ENCODE data around the gene BRD9.
A peak's percentile ranks its signal among the peaks of the same experiment; 100 is the strongest.

Gene BRD9

DNA sequence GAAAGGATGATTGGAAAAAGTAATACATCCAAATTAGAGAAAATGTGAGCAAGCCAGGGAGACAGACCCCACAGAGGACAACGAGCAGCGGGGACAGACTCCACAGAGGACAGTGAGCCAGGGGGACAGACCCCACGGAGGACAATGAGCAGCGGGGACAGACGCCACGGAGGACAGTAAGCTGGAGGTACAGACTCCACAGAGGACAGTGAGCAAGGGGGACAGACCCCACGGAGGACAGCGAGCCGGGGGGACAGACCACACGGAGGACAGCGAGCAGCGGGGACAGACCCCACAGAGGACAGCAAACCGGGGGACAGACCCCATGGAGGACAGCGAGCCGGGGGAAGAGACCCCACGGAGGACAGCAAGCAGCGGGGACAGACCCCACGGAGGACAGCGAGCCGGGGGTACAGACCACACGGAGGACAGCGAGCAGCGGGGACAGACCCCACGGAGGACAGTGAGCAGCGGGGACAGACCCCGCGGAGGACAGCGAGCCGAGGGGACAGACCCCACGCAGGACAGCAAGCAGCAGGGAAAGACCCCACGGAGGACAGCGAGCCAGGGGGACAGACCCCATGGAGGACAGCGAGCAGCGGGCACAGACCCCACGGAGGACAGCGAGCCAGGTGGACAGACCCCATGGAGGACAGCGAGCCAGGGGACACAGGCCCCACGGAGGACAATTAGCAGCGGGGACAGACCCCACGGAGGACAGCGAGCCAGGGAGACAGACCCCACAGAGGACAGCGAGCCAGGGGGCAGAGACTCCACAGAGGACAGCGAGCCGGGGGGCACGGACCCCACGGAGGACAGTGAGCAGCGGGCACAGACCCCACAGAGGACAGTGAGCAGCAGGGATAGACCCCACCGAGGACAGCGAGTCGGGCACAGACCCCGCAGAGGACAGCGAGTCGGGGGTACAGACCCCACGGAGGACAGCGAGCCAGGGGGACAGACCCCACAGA lies 39.9 kb downstream of the BRD9 start:
- POLR2A ChIA-PET: no interaction called here
- CTCF ChIA-PET: no interaction called here
- H3K4me3 ChIP-seq (ENCODE audit: control insufficient read depth in 1 of 7, extremely low read depth in 1 of 7, insufficient read depth in 4 of 7, low read depth in 2 of 7, low read length in 6 of 7): no peak overlapping the region
- H3K27me3 ChIP-seq (replicated peaks in 2 of 5; ENCODE audit: control insufficient read depth in 4 of 5, insufficient read depth in 5 of 5, low read length in 4 of 5): peaks cover 0 to 17% (median 2%) of the 10 kb centered on the region in 5 experiments
- H3K4me1 ChIP-seq (ENCODE audit: control extremely low read depth in 1 of 4, control insufficient read depth in 4 of 4, insufficient read depth in 4 of 4, low read length in 3 of 4): no peaks in the 10 kb centered on the region
- 94% methylated on average over 55 of the region's 55 CpGs for WGBS (ENCODE audit: insufficient coverage)
- no peak for DNase-seq
- no peaks in the 10 kb centered on the region for H3K36me3 ChIP-seq (ENCODE audit: control insufficient read depth in 4 of 4, insufficient read depth in 4 of 4, low read length in 3 of 4)
- H3K27ac ChIP-seq (ENCODE audit: insufficient read depth in 1 of 2, low read depth in 1 of 2, low read length in 2 of 2, poor library complexity in 1 of 2, severe bottlenecking in 2 of 2): no peak overlapping the region
- no peaks in the 10 kb centered on the region for H3K9me3 ChIP-seq (ENCODE audit: control extremely low read depth in 1 of 5, control insufficient read depth in 4 of 5, insufficient read depth in 2 of 5, low read depth in 1 of 5, low read length in 4 of 5)

GRCh38 chr5:852018-852417 lies 40.6 kb downstream of the BRD9 start:
- POLR2A ChIA-PET: no interaction called here
- Histone ChIP-seq H3K4me3 (ENCODE audit: control insufficient read depth in 1 of 7, extremely low read depth in 1 of 7, insufficient read depth in 4 of 7, low read depth in 2 of 7, low read length in 6 of 7) (no peak overlapping the region), H3K36me3 (ENCODE audit: control insufficient read depth in 4 of 4, insufficient read depth in 4 of 4, low read length in 3 of 4) (no peaks in the 10 kb centered on the region), H3K4me1 (ENCODE audit: control extremely low read depth in 1 of 4, control insufficient read depth in 4 of 4, insufficient read depth in 4 of 4, low read length in 3 of 4) (no peaks in the 10 kb centered on the region), H3K9me3 (ENCODE audit: control extremely low read depth in 1 of 5, control insufficient read depth in 4 of 5, insufficient read depth in 2 of 5, low read depth in 1 of 5, low read length in 4 of 5) (no peaks in the 10 kb centered on the region), H3K27ac (ENCODE audit: insufficient read depth in 1 of 2, low read depth in 1 of 2, low read length in 2 of 2, poor library complexity in 1 of 2, severe bottlenecking in 2 of 2) (no peak overlapping the region), H3K27me3 (replicated peaks in 2 of 5; ENCODE audit: control insufficient read depth in 4 of 5, insufficient read depth in 5 of 5, low read length in 4 of 5) (peaks cover 0 to 17% (median 2%) of the 10 kb centered on the region in 5 experiments)
- WGBS (ENCODE audit: insufficient coverage): 82% methylated on average over 5 of the region's 5 CpGs
- no peak for DNase-seq
- CTCF ChIA-PET: no interaction called here

- peaks cover 0 to 21% (median 2%) of the 10 kb centered on the region in 5 experiments for H3K27me3 ChIP-seq (replicated peaks in 2 of 5; ENCODE audit: control insufficient read depth in 4 of 5, insufficient read depth in 5 of 5, low read length in 4 of 5)
- no peaks in the 10 kb centered on the region for H3K4me1 ChIP-seq (ENCODE audit: control extremely low read depth in 1 of 4, control insufficient read depth in 4 of 4, insufficient read depth in 4 of 4, low read length in 3 of 4)
- no peaks in the 10 kb centered on the region for H3K9me3 ChIP-seq (ENCODE audit: control extremely low read depth in 1 of 5, control insufficient read depth in 4 of 5, insufficient read depth in 2 of 5, low read depth in 1 of 5, low read length in 4 of 5)
- ChIA-PET CTCF (no interaction called here), POLR2A (no interaction called here)
- WGBS (ENCODE audit: insufficient coverage): 89% methylated on average over 15 of the region's 16 CpGs
- H3K36me3 ChIP-seq (ENCODE audit: control insufficient read depth in 4 of 4, insufficient read depth in 4 of 4, low read length in 3 of 4): no peaks in the 10 kb centered on the region
- DNase-seq: no peak
- no peak overlapping the region for H3K27ac ChIP-seq (ENCODE audit: insufficient read depth in 1 of 2, low read depth in 1 of 2, low read length in 2 of 2, poor library complexity in 1 of 2, severe bottlenecking in 2 of 2)
- no peak overlapping the region for H3K4me3 ChIP-seq (ENCODE audit: control insufficient read depth in 1 of 7, extremely low read depth in 1 of 7, insufficient read depth in 4 of 7, low read depth in 2 of 7, low read length in 6 of 7)
Observed at GRCh38 chr5:851553-851952, 41.0 kb downstream of the BRD9 start.

DNA sequence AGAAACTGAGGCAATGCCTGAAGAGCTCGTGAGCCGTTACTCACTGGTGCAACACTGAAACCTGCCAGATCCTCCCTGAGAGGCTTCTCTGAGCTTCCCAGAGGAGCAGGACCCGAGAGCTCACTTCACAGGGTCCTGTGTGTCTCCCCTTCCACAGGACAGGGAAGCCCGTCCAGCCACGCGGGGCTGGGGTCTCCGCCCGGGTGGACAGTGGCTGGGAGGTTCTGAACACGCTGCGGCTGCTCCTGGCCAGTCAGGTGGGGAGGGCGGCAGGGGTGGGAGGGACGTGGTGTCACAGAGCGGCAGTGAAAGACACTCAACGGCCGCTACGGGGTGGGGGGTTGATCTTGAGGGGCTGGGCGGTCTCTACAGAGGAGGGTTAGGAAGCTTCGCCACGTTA lies 41.5 kb downstream of the BRD9 start:
- no peaks in the 10 kb centered on the region for H3K4me1 ChIP-seq (ENCODE audit: control extremely low read depth in 1 of 4, control insufficient read depth in 4 of 4, insufficient read depth in 4 of 4, low read length in 3 of 4)
- no peak overlapping the region for H3K4me3 ChIP-seq (ENCODE audit: control insufficient read depth in 1 of 7, extremely low read depth in 1 of 7, insufficient read depth in 4 of 7, low read depth in 2 of 7, low read length in 6 of 7)
- no peaks in the 10 kb centered on the region for H3K36me3 ChIP-seq (ENCODE audit: control insufficient read depth in 4 of 4, insufficient read depth in 4 of 4, low read length in 3 of 4)
- 79% methylated on average over 18 of the region's 19 CpGs for WGBS (ENCODE audit: insufficient coverage)
- CTCF ChIA-PET: no interaction called here
- H3K27ac ChIP-seq (ENCODE audit: insufficient read depth in 1 of 2, low read depth in 1 of 2, low read length in 2 of 2, poor library complexity in 1 of 2, severe bottlenecking in 2 of 2): no peak overlapping the region
- no peaks in the 10 kb centered on the region for H3K9me3 ChIP-seq (ENCODE audit: control extremely low read depth in 1 of 5, control insufficient read depth in 4 of 5, insufficient read depth in 2 of 5, low read depth in 1 of 5, low read length in 4 of 5)
- no peak for DNase-seq
- H3K27me3 ChIP-seq (replicated peaks in 2 of 5; ENCODE audit: control insufficient read depth in 4 of 5, insufficient read depth in 5 of 5, low read length in 4 of 5): peaks cover 0 to 22% (median 2%) of the 10 kb centered on the region in 5 experiments
- POLR2A ChIA-PET: no interaction called here

DNA sequence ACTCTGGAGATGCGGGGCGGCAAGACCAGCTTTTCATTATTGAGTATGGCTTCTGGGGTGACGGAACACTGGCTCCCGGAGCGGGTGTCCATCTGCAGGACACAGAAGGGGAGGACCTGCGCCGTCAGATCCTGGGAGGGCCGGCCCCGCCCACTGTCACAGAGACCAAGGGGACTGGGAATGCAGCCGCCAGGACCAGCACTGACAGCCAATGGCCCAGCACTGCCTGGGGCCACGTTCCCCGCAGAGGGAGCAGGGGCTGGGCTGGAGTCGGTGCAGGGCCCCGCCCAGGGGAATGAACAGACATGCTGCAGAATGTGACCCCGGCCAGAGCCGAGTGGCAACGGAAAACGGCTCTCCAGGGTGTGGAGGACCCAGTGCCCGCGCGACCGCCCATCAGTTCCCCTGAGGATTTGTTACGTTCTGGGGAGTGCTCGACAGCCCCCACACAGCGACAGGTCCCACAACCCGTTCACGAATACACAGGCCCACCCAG lies 42.0 kb downstream of the BRD9 start, which contains the start of gene ZDHHC11:
TSS of gene ZDHHC11 (minus strand) at position 476 of the 496 bp plus-strand sequence. CDS start at position 92, 384 bp downstream.
- WGBS (ENCODE audit: insufficient coverage): 89% methylated on average over 23 of the region's 27 CpGs
- DNase-seq: no peak
- ChIA-PET CTCF (no interaction called here), POLR2A (no interaction called here)
- Histone ChIP-seq H3K27ac (ENCODE audit: insufficient read depth in 1 of 2, low read depth in 1 of 2, low read length in 2 of 2, poor library complexity in 1 of 2, severe bottlenecking in 2 of 2) (no peak within 1 kb of the TSS), H3K4me3 (ENCODE audit: control insufficient read depth in 1 of 7, extremely low read depth in 1 of 7, insufficient read depth in 4 of 7, low read depth in 2 of 7, low read length in 6 of 7) (no peak within 1 kb of the TSS), H3K4me1 (ENCODE audit: control extremely low read depth in 1 of 4, control insufficient read depth in 4 of 4, insufficient read depth in 4 of 4, low read length in 3 of 4) (no peaks in the 10 kb centered on the region), H3K9me3 (ENCODE audit: control extremely low read depth in 1 of 5, control insufficient read depth in 4 of 5, insufficient read depth in 2 of 5, low read depth in 1 of 5, low read length in 4 of 5) (no peaks in the 10 kb centered on the region), H3K36me3 (ENCODE audit: control insufficient read depth in 4 of 4, insufficient read depth in 4 of 4, low read length in 3 of 4) (no peaks in the 10 kb centered on the region), H3K27me3 (replicated peaks in 2 of 5; ENCODE audit: control insufficient read depth in 4 of 5, insufficient read depth in 5 of 5, low read length in 4 of 5) (peaks cover 0 to 22% (median 2%) of the 10 kb centered on the region in 5 experiments)

- Histone ChIP-seq H3K36me3 (ENCODE audit: control insufficient read depth in 4 of 4, insufficient read depth in 4 of 4, low read length in 3 of 4) (no peaks in the 10 kb centered on the region), H3K4me1 (ENCODE audit: control extremely low read depth in 1 of 4, control insufficient read depth in 4 of 4, insufficient read depth in 4 of 4, low read length in 3 of 4) (no peaks in the 10 kb centered on the region), H3K4me3 (ENCODE audit: control insufficient read depth in 1 of 7, extremely low read depth in 1 of 7, insufficient read depth in 4 of 7, low read depth in 2 of 7, low read length in 6 of 7) (no peak overlapping the region), H3K27ac (ENCODE audit: insufficient read depth in 1 of 2, low read depth in 1 of 2, low read length in 2 of 2, poor library complexity in 1 of 2, severe bottlenecking in 2 of 2) (no peak overlapping the region), H3K27me3 (replicated peaks in 2 of 5; ENCODE audit: control insufficient read depth in 4 of 5, insufficient read depth in 5 of 5, low read length in 4 of 5) (peaks cover 0 to 22% (median 2%) of the 10 kb centered on the region in 5 experiments), H3K9me3 (ENCODE audit: control extremely low read depth in 1 of 5, control insufficient read depth in 4 of 5, insufficient read depth in 2 of 5, low read depth in 1 of 5, low read length in 4 of 5) (no peaks in the 10 kb centered on the region)
- peak in 1 of 3 donors; percentile 10 for DNase-seq
- ChIA-PET POLR2A (no interaction called here), CTCF (no interaction called here)
- 95% methylated on average over 20 of the region's 20 CpGs for WGBS (ENCODE audit: insufficient coverage)
Observed at GRCh38 chr5:849651-850301, 42.8 kb downstream of the BRD9 start.

GRCh38 chr5:848671-849111 lies 43.9 kb downstream of the BRD9 start:
- H3K4me1 ChIP-seq (ENCODE audit: control extremely low read depth in 1 of 4, control insufficient read depth in 4 of 4, insufficient read depth in 4 of 4, low read length in 3 of 4): no peaks in the 10 kb centered on the region
- peaks cover 0 to 22% (median 2%) of the 10 kb centered on the region in 5 experiments for H3K27me3 ChIP-seq (replicated peaks in 2 of 5; ENCODE audit: control insufficient read depth in 4 of 5, insufficient read depth in 5 of 5, low read length in 4 of 5)
- H3K9me3 ChIP-seq (ENCODE audit: control extremely low read depth in 1 of 5, control insufficient read depth in 4 of 5, insufficient read depth in 2 of 5, low read depth in 1 of 5, low read length in 4 of 5): no peaks in the 10 kb centered on the region
- H3K4me3 ChIP-seq (ENCODE audit: control insufficient read depth in 1 of 7, extremely low read depth in 1 of 7, insufficient read depth in 4 of 7, low read depth in 2 of 7, low read length in 6 of 7): no peak overlapping the region
- no peak overlapping the region for H3K27ac ChIP-seq (ENCODE audit: insufficient read depth in 1 of 2, low read depth in 1 of 2, low read length in 2 of 2, poor library complexity in 1 of 2, severe bottlenecking in 2 of 2)
- WGBS (ENCODE audit: insufficient coverage): 93% methylated on average over 10 of the region's 14 CpGs
- ChIA-PET CTCF (no interaction called here), POLR2A (no interaction called here)
- H3K36me3 ChIP-seq (ENCODE audit: control insufficient read depth in 4 of 4, insufficient read depth in 4 of 4, low read length in 3 of 4): no peaks in the 10 kb centered on the region
- DNase-seq: no peak
